RWPE1 (cell line): ENCODE measurements around the gene ADCYAP1.

Experiments used
- CTCF ChIA-PET: fragments of 350-600 bp; sonication (Branson Sonifier 250); formaldehyde crosslinking; extraction: SDS; loops from one replicate; lab custom pipeline; 2021; lab: Yijun Ruan, JAX
- POLR2A ChIA-PET: fragments of 400-600 bp; formaldehyde crosslinking; extraction: SDS; loops from one replicate; lab custom pipeline; 2020; ENCODE audit warnings: antibody characterized with exemption; ENCODE audit not compliant: low non-redundant PET; lab: Yijun Ruan, JAX
- DNase-seq: peaks from one replicate; pipeline ENCODE4 v3.0.0; 2012; ENCODE audit warnings: low spot score
- H3K27ac ChIP-seq: fragments of 450-650 bp; 2 replicates; pipeline ENCODE4 v1.5.1; 2017
- CTCF ChIP-seq: fragments of 450-650 bp; conservative IDR thresholded peaks from 2 replicates; pipeline ENCODE4 v1.5.1; 2017; ENCODE audit warnings: low read depth, mild to moderate bottlenecking

The ADCYAP1 gene

GRCh38 chr18:919078-919477, 14.4 kb downstream of the ADCYAP1 start:
- no peak for DNase-seq
- ChIA-PET POLR2A (no interaction called here), CTCF (no interaction called here)
- no peak overlapping the region for H3K27ac ChIP-seq
- TF ChIP-seq CTCF: no peak

GRCh38 chr18:923144-923866, 18.6 kb downstream of the ADCYAP1 start:
- no peak overlapping the region for H3K27ac ChIP-seq
- ChIA-PET POLR2A (no interaction called here), CTCF (no interaction called here)
- DNase-seq: no peak
- no peak for TF ChIP-seq CTCF

- H3K27ac ChIP-seq: no peak overlapping the region
- ChIA-PET CTCF (interaction anchor here (0.6 kb wide), 1 partner anchor 36 kb away, joined by 3 read pairs; no protein-coding TSS in a partner anchor), POLR2A (no interaction called here)
- no peak for TF ChIP-seq CTCF
- no peak for DNase-seq
These were observed 20.3 kb downstream of the ADCYAP1 start for GRCh38 chr18:924987-925386.

GRCh38 chr18:926946-927345, 22.3 kb downstream of the ADCYAP1 start:
- no peak overlapping the region for H3K27ac ChIP-seq
- TF ChIP-seq CTCF: no peak
- no peak for DNase-seq
- ChIA-PET CTCF (interaction anchor here (0.6 kb wide), 1 partner anchor 743 kb away, joined by 3 read pairs; no protein-coding TSS in a partner anchor), POLR2A (no interaction called here)

GRCh38 chr18:933082-933481, 28.4 kb downstream of the ADCYAP1 start:
- TF ChIP-seq CTCF: no peak
- no peak overlapping the region for H3K27ac ChIP-seq
- ChIA-PET POLR2A (no interaction called here), CTCF (interaction anchor here (0.5 to 0.7 kb wide), 3 partner anchors 11 to 427 kb away, joined by 3 to 6 read pairs (median 4); no protein-coding TSS in a partner anchor)
- DNase-seq: no peak

- TF ChIP-seq CTCF: no peak
- POLR2A ChIA-PET: no interaction called here
- DNase-seq: no peak
- no peak overlapping the region for H3K27ac ChIP-seq
- CTCF ChIA-PET: no interaction called here
These were observed 30.0 kb downstream of the ADCYAP1 start for GRCh38 chr18:934518-935133.
